ENCODE results near the gene MSI2.

GRCh38 chr17:57607553-57608120, 351.3 kb downstream of the MSI2 start:
- TF ChIP-seq, protein P1, sequence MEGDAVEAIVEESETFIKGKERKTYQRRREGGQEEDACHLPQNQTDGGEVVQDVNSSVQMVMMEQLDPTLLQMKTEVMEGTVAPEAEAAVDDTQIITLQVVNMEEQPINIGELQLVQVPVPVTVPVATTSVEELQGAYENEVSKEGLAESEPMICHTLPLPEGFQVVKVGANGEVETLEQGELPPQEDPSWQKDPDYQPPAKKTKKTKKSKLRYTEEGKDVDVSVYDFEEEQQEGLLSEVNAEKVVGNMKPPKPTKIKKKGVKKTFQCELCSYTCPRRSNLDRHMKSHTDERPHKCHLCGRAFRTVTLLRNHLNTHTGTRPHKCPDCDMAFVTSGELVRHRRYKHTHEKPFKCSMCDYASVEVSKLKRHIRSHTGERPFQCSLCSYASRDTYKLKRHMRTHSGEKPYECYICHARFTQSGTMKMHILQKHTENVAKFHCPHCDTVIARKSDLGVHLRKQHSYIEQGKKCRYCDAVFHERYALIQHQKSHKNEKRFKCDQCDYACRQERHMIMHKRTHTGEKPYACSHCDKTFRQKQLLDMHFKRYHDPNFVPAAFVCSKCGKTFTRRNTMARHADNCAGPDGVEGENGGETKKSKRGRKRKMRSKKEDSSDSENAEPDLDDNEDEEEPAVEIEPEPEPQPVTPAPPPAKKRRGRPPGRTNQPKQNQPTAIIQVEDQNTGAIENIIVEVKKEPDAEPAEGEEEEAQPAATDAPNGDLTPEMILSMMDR (IDR thresholded peaks at IDR 0.05) = no peak
- TF ChIP-seq POLR2A (IDR thresholded peaks at IDR 0.05) (no peak), EP300 (IDR thresholded peaks at IDR 0.05) (no peak)

All from suprapubic skin (tissue), 3 donors.